Measurements from ENCODE around the gene DEFB108B.
"Not testable (repeated sequence)": the region's sequence is repeated elsewhere in the genome, so short reads cannot be mapped to it uniquely, and the experiment has no call there.

GRCh38 chr11:71867209-71867608 lies 34.2 kb downstream of the DEFB108B start:
- TF ChIP-seq, protein P1, sequence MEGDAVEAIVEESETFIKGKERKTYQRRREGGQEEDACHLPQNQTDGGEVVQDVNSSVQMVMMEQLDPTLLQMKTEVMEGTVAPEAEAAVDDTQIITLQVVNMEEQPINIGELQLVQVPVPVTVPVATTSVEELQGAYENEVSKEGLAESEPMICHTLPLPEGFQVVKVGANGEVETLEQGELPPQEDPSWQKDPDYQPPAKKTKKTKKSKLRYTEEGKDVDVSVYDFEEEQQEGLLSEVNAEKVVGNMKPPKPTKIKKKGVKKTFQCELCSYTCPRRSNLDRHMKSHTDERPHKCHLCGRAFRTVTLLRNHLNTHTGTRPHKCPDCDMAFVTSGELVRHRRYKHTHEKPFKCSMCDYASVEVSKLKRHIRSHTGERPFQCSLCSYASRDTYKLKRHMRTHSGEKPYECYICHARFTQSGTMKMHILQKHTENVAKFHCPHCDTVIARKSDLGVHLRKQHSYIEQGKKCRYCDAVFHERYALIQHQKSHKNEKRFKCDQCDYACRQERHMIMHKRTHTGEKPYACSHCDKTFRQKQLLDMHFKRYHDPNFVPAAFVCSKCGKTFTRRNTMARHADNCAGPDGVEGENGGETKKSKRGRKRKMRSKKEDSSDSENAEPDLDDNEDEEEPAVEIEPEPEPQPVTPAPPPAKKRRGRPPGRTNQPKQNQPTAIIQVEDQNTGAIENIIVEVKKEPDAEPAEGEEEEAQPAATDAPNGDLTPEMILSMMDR (IDR thresholded peaks at IDR 0.05): not testable (repeated sequence)
- TF ChIP-seq POLR2A (IDR thresholded peaks at IDR 0.05): not testable (repeated sequence)
